Activated gamma-delta T cell treated with anti-CD3 and anti-CD28 coated beads, Interleukin-2, amount 50 U/mL, for 16 hours (primary cell): ENCODE results near the gene MDM1.

ENCODE experiments used
- DNase-seq: peaks from one replicate; pipeline ENCODE4 v3.0.0-alpha.2; 2020; ENCODE audit warnings: low read depth

The MDM1 gene

GRCh38 chr12:68271346-68271745 lies 60.8 kb downstream of the MDM1 start:
- no peak for DNase-seq

- no peak for DNase-seq
Observed at GRCh38 chr12:68270358-68270757, 61.8 kb downstream of the MDM1 start.

GRCh38 chr12:68269779-68270178 lies 62.4 kb downstream of the MDM1 start:
- DNase-seq, result no peak

- no peak for DNase-seq
Observed at GRCh38 chr12:68268967-68269366, 63.2 kb downstream of the MDM1 start.

- DNase-seq, result no peak
Observed at GRCh38 chr12:68267892-68268396, 64.2 kb downstream of the MDM1 start.

GRCh38 chr12:68264857-68265256 lies 67.3 kb downstream of the MDM1 start:
- DNase-seq, result no peak

- DNase-seq, result no peak
Observed at GRCh38 chr12:68264158-68264855, 67.9 kb downstream of the MDM1 start.

GRCh38 chr12:68263366-68263765 lies 68.8 kb downstream of the MDM1 start:
- DNase-seq, result no peak

GRCh38 chr12:68261896-68262295 lies 70.3 kb downstream of the MDM1 start:
- no peak for DNase-seq

GRCh38 chr12:68260153-68260552 lies 72.0 kb downstream of the MDM1 start:
- no peak for DNase-seq

GRCh38 chr12:68259318-68259940 lies 72.7 kb downstream of the MDM1 start:
- DNase-seq, result peak; percentile 5

- no peak for DNase-seq
Observed at GRCh38 chr12:68253504-68253903, 78.7 kb downstream of the MDM1 start, which contains the start of gene IL22. Gene IL22, minus strand, starts transcription at chr12:68253604. Its CDS starts 156 bp downstream, at chr12:68253448.

GRCh38 chr12:68252077-68252476 lies 80.1 kb downstream of the MDM1 start:
- no peak for DNase-seq

- DNase-seq, result no peak
Observed at GRCh38 chr12:68250454-68250853, 81.7 kb downstream of the MDM1 start.

GRCh38 chr12:68247785-68248184 lies 84.4 kb downstream of the MDM1 start:
- no peak for DNase-seq

- DNase-seq, result no peak
Observed at GRCh38 chr12:68246350-68246749, 85.8 kb downstream of the MDM1 start.

GRCh38 chr12:68245180-68246021 lies 86.8 kb downstream of the MDM1 start:
- DNase-seq, result no peak
